ENCODE results near the gene ARHGEF4. TPM values are rescaled to one million over a fixed set of nuclear protein-coding genes. Genes with fewer than 3 reads are reported as not detected.

Gene ARHGEF4
- total RNA-seq, 1 experiment from 2014 or later, result 26.6 TPM

DNA sequence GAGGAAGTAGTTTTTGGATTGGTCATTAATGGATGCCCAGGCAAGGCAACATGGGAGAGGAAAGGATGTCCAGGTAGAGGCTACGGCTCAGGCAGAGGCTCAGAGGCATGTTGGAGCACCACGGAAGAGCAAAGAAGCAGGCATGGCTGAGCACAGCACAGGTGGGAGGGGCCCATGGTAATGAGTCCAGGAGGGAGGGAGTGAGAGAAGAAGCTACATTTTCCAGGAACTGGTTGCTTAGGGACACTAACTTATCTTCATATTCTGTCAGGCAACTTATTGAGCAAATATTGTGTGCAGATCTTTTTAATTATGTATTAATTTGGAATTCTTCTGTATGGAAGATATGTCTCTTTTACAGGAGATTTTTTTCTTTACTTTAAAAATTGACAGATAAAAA, 42.2 kb downstream of the ARHGEF4 start:
- ChIA-PET POLR2A (no interaction called here), RAD21 (ENCODE audit: low non-redundant PET in 1 of 2, low total read pairs in 2 of 2, uncharacterized antibody in 2 of 2, unreplicated experiment in 2 of 2) (no interaction called here), CTCF (no interaction called here)
- no peak for DNase-seq (ENCODE audit: low read depth, low spot score)
- no peaks in the 10 kb centered on the region for H3K36me3 ChIP-seq (ENCODE audit: control insufficient read depth in 1 of 2, insufficient read depth in 2 of 2, low read length in 2 of 2)
- H3K9me2 ChIP-seq (ENCODE audit: insufficient read depth), result no peaks in the 10 kb centered on the region
- TF ChIP-seq TCF7L2 (IDR thresholded peaks at IDR 0.05; ENCODE audit: borderline replicate concordance, extremely low read depth, insufficient read depth, insufficient read length) (no peak), EGR1 (IDR thresholded peaks at IDR 0.05; ENCODE audit: low read depth) (no peak), ELF1 (IDR thresholded peaks at IDR 0.05; ENCODE audit: borderline replicate concordance, low read depth) (no peak), CTCF (IDR thresholded peaks at IDR 0.05 in 2 of 3, conservative IDR thresholded peaks at IDR 0.05 in 1 of 3; ENCODE audit: borderline replicate concordance in 1 of 3, insufficient read depth in 1 of 3, low read depth in 2 of 3, low read length in 2 of 3) (no peak), SRF (IDR thresholded peaks at IDR 0.05; ENCODE audit: low read depth) (no peak), CEBPB (IDR thresholded peaks at IDR 0.05; ENCODE audit: low read depth) (no peak), FOSL1 (IDR thresholded peaks at IDR 0.05; ENCODE audit: low read depth) (no peak), ZNF274 (IDR thresholded peaks at IDR 0.05; ENCODE audit: low read depth, low read length) (no peak), SIN3A (IDR thresholded peaks at IDR 0.05; ENCODE audit: low read depth) (no peak)
- TF ChIP-seq, protein P1, sequence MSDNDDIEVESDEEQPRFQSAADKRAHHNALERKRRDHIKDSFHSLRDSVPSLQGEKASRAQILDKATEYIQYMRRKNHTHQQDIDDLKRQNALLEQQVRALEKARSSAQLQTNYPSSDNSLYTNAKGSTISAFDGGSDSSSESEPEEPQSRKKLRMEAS (IDR thresholded peaks at IDR 0.05), result no peak
- no peak overlapping the region for H2AFZ ChIP-seq (ENCODE audit: low read depth, low read length, poor library complexity, severe bottlenecking)
- H3K4me3 ChIP-seq (replicated peaks in 1 of 2; ENCODE audit: low read depth in 1 of 2, low read length in 2 of 2), result no peak overlapping the region
- H3K27me3 ChIP-seq (ENCODE audit: insufficient read depth, low read length), result no peaks in the 10 kb centered on the region
- H3K9ac ChIP-seq (ENCODE audit: low read length), result no peak overlapping the region
- BruUV-seq (replicated peaks), result no TSS peak
- no peak overlapping the region for H3K4me2 ChIP-seq (ENCODE audit: low read length)
- no peaks in the 10 kb centered on the region for H3K9me3 ChIP-seq (ENCODE audit: control insufficient read depth in 1 of 2, insufficient read depth in 1 of 2, low read depth in 1 of 2, low read length in 2 of 2)
- intact Hi-C loops (cut with micrococcal nuclease), result no loop called here
- no peaks in the 10 kb centered on the region for H3K79me2 ChIP-seq (ENCODE audit: insufficient read depth, low read length)
- no peak for ATAC-seq
- peaks cover 0 to 12% of the 10 kb centered on the region in 2 experiments; a peak in 1 of 4 replicates for H3K4me1 ChIP-seq (ENCODE audit: control insufficient read depth in 1 of 2, insufficient read depth in 2 of 2, low read length in 2 of 2)
- no peaks in the 10 kb centered on the region for H4K20me1 ChIP-seq (ENCODE audit: insufficient read depth)
- no peak overlapping the region for H3K27ac ChIP-seq (ENCODE audit: low read depth, low read length)

All from HCT116 (cell line).